OCI-LY7 (cell line): ENCODE data around the gene NFE2L1.

Experiments
- EZH2phosphoT487 ChIP-seq: fragments of 200-600 bp; sonication (generic); IDR thresholded peaks from 2 replicates; pipeline ENCODE4 v1.6.1; 2018; ENCODE audit warnings: low read depth, borderline replicate concordance, mild to moderate bottlenecking, mixed run types, antibody characterized with exemption, low read length, moderate library complexity, mixed read lengths
- TF ChIP-seq, protein P1 (sequence below): fragments of 200-600 bp; sonication (generic); conservative IDR thresholded peaks from 2 replicates; pipeline ENCODE4 v1.5.1; 2014; ENCODE audit warnings: mild to moderate bottlenecking, antibody characterized with exemption, low read length, moderate library complexity, mixed read lengths

DNA sequence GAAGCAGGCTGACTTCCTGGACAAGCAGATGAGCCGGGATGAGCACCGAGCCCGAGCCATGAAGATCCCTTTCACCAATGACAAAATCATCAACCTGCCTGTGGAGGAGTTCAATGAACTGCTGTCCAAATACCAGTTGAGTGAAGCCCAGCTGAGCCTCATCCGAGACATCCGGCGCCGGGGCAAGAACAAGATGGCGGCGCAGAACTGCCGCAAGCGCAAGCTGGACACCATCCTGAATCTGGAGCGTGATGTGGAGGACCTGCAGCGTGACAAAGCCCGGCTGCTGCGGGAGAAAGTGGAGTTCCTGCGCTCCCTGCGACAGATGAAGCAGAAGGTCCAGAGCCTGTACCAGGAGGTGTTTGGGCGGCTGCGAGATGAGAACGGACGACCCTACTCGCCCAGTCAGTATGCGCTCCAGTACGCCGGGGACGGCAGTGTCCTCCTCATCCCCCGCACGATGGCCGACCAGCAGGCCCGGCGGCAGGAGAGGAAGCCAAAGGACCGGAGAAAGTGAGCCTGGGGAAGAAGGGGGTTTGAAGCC lies 11.0 kb downstream of the NFE2L1 start:
- TF ChIP-seq, protein P1, sequence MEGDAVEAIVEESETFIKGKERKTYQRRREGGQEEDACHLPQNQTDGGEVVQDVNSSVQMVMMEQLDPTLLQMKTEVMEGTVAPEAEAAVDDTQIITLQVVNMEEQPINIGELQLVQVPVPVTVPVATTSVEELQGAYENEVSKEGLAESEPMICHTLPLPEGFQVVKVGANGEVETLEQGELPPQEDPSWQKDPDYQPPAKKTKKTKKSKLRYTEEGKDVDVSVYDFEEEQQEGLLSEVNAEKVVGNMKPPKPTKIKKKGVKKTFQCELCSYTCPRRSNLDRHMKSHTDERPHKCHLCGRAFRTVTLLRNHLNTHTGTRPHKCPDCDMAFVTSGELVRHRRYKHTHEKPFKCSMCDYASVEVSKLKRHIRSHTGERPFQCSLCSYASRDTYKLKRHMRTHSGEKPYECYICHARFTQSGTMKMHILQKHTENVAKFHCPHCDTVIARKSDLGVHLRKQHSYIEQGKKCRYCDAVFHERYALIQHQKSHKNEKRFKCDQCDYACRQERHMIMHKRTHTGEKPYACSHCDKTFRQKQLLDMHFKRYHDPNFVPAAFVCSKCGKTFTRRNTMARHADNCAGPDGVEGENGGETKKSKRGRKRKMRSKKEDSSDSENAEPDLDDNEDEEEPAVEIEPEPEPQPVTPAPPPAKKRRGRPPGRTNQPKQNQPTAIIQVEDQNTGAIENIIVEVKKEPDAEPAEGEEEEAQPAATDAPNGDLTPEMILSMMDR = no peak
- TF ChIP-seq EZH2phosphoT487 = no peak
